Neural cell (in vitro differentiated cells): Measurements from ENCODE around the gene FBRSL1.

ENCODE experiments used
- CTCF ChIP-seq: fragments of 450-650 bp; IDR thresholded peaks from 2 replicates; pipeline ENCODE4 v1.5.1; 2014; ENCODE audit warnings: antibody characterized with exemption, mild to moderate bottlenecking, moderate library complexity; ENCODE audit not compliant: poor library complexity, severe bottlenecking
- EZH2 ChIP-seq: fragments of 200-600, 300-800 bp; shearing (Covaris generic), sonication (generic); IDR thresholded peaks from 2 replicates; pipeline ENCODE4 v1.6.1; 2014; ENCODE audit warnings: antibody characterized with exemption, low read length, borderline replicate concordance, mild to moderate bottlenecking; ENCODE audit not compliant: insufficient read depth, poor library complexity, severe bottlenecking
- POLR2AphosphoS5 ChIP-seq: IDR thresholded peaks from 2 replicates; pipeline ENCODE4 v1.6.1; 2012
- RAD21 ChIP-seq: fragments of 450-650 bp; conservative IDR thresholded peaks from 2 replicates; pipeline ENCODE4 v1.6.1; 2014; ENCODE audit warnings: antibody characterized with exemption, mild to moderate bottlenecking, moderate library complexity
- REST ChIP-seq: IDR thresholded peaks from 2 replicates; pipeline ENCODE4 v1.6.1; 2012; ENCODE audit warnings: borderline replicate concordance

GRCh38 chr12:132489078-132489601 lies 811 bp upstream of the FBRSL1 start:
- TF ChIP-seq CTCF (no peak), REST (no peak), POLR2AphosphoS5 (no peak), EZH2 (no peak), RAD21 (no peak)
